GM19467 (cell line): ENCODE data around the gene MDFI.

ENCODE experiments used
- ATAC-seq: cut with Tn5 transposase; IDR thresholded peaks from one replicate; pipeline ENCODE4 v1.9.1; 2021; ENCODE audit warnings: mild to moderate bottlenecking, moderate library complexity; ENCODE audit not compliant: unreplicated experiment

The MDFI gene

GRCh38 chr6:41648070-41648585 lies 9.9 kb downstream of the MDFI start:
- no peak for ATAC-seq

GRCh38 chr6:41648921-41649320 lies 10.7 kb downstream of the MDFI start:
- no peak for ATAC-seq

GRCh38 chr6:41649596-41649995 lies 11.3 kb downstream of the MDFI start:
- ATAC-seq: no peak

- ATAC-seq: no peak
Measured at GRCh38 chr6:41650120-41650519, 11.9 kb downstream of the MDFI start.

GRCh38 chr6:41651246-41651961 lies 13.1 kb downstream of the MDFI start:
- no peak for ATAC-seq

- ATAC-seq: no peak
Measured at GRCh38 chr6:41651962-41652657, 13.8 kb downstream of the MDFI start.

GRCh38 chr6:41652866-41653652 lies 14.8 kb downstream of the MDFI start:
- no peak for ATAC-seq

- ATAC-seq: no peak
Measured at GRCh38 chr6:41653691-41654090, 15.4 kb downstream of the MDFI start.

GRCh38 chr6:41654151-41654697 lies 16.0 kb downstream of the MDFI start:
- ATAC-seq: no peak

GRCh38 chr6:41654698-41655151 lies 16.5 kb downstream of the MDFI start:
- ATAC-seq: no peak

GRCh38 chr6:41655176-41655575 lies 16.9 kb downstream of the MDFI start:
- ATAC-seq: no peak

GRCh38 chr6:41655646-41656001 lies 17.4 kb downstream of the MDFI start:
- ATAC-seq: no peak

- ATAC-seq: no peak
Measured at GRCh38 chr6:41656002-41656691, 17.9 kb downstream of the MDFI start.

GRCh38 chr6:41657131-41658094 lies 19.1 kb downstream of the MDFI start:
- ATAC-seq: no peak

GRCh38 chr6:41658636-41659035 lies 20.4 kb downstream of the MDFI start:
- ATAC-seq: no peak

GRCh38 chr6:41659935-41660334 lies 21.7 kb downstream of the MDFI start:
- no peak for ATAC-seq

- no peak for ATAC-seq
Measured at GRCh38 chr6:41663568-41663967, 25.3 kb downstream of the MDFI start.

GRCh38 chr6:41664271-41664670 lies 26.0 kb downstream of the MDFI start:
- no peak for ATAC-seq

GRCh38 chr6:41667195-41667594 lies 28.9 kb downstream of the MDFI start:
- ATAC-seq: no peak

GRCh38 chr6:41668968-41669367 lies 30.7 kb downstream of the MDFI start:
- ATAC-seq: no peak
